ENCODE data around the gene FLNB. TPM values are rescaled to one million over a fixed set of nuclear protein-coding genes. Genes with fewer than 3 reads are reported as not detected.

FLNB gene
- total and polyA plus RNA-seq, 4 experiments from 2014 or later: 3.9 to 28.5 (median 18.5) TPM

DNA sequence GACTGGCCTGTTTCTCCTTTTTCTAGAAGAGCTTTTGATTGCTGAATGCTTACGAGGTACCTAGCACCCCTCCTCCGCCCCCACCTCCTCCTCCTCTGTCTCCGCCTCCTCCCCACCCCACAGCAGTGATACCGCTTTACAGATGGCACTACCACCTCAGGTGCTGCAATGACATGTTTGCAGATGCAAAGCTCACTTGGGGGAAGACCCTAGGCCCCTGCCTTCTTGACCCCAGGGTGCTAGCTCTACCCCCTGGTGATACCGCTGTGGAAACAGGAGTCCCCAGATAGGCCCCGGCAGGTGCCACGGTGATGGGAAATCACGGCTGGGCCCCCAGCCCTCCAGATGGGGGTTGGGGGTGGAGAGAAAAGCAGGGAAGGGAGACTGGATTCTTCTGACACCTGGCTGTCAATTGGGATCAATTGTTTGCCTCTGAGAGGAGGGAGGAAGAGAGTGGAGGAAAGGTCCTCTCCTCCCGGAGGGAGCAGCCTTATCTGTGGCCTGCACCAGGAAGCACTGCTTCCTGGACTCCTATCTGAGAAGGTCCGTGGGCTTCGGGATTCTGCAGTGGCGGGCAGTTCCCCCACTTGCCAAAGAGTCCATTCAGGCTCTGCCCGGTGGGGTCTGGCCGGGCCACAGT lies 164.9 kb downstream of the FLNB start:
- Mint-ChIP-seq H3K9me3 (no peaks in the 10 kb centered on the region), H3K27me3 (no peaks in the 10 kb centered on the region), H3K36me3 (peaks cover 7 to 27% of the 10 kb centered on the region in 2 donors), H3K4me3 (no peak overlapping the region), H3K4me1 (peaks cover 0 to 7% (median 4%) of the 10 kb centered on the region in 4 donors), H3K27ac (peak overlapping the region in 1 of 7 donors; percentile 11)
- Histone ChIP-seq H3K9me3 (ENCODE audit: control insufficient read depth in 1 of 2, low read length in 2 of 2) (no peaks in the 10 kb centered on the region), H3K4me1 (ENCODE audit: insufficient read depth, low read length) (peaks cover 8% of the 10 kb centered on the region), H3K4me3 (ENCODE audit: low read length in 2 of 2) (no peak overlapping the region), H3K36me3 (ENCODE audit: insufficient read depth, low read length) (no peaks in the 10 kb centered on the region), H3K27me3 (ENCODE audit: insufficient read depth, low read length) (no peaks in the 10 kb centered on the region), H3K27ac (ENCODE audit: low read depth, low read length) (no peak overlapping the region)
- no peak for DNase-seq
- ChIA-PET CTCF (ENCODE audit: partially characterized antibody) (interaction anchor here (1.4 to 1.6 kb wide), 2 partner anchors 10 to 165 kb away, joined by 4 read pairs; partner anchors contain the start of gene FLNB), POLR2A (ENCODE audit: partially characterized antibody) (no interaction called here)
- intact Hi-C loops (cut with micrococcal nuclease): no loop called here

DNA sequence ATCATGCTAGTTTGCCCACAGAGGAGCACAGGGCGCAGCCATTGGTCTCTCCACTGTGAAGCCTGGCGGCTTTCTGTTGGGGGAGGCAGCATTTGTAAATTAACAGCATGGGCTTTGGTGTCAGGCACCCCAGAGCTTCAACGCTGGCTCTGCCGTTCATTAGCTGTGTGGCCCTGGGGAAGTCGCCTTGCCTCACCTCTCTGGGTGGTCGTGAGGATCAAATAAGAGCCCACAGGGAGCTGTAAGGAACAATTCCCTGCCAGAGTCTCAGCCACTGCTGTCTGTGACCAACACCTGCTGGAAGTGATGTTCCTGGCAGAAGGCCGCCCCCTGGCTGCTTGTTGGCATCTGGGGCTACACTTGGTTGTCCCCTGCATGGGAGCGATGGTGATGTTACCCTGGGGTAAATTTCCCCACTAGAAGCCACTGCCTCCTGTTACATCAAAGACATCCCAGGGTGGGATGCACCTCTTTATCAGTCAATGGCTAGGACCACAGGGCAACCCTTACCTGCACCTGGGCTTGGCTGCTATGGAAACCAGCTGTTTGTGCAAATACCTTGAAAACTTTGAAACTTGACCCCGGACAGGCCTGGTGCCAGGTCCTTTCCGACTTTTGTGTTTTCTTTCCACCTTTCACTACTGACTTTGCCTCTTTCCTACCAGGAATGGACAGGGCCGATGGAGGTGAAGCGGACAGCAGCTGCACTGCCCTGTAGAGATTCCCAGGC lies 165.6 kb downstream of the FLNB start:
- Mint-ChIP-seq H3K4me3 (no peak overlapping the region), H3K27ac (peak overlapping the region in 1 of 7 donors; percentile 48), H3K27me3 (no peaks in the 10 kb centered on the region), H3K4me1 (peaks cover 3 to 14% (median 9%) of the 10 kb centered on the region in 4 donors), H3K9me3 (no peaks in the 10 kb centered on the region), H3K36me3 (peaks cover 6 to 23% of the 10 kb centered on the region in 2 donors)
- H3K4me3 ChIP-seq (ENCODE audit: low read length in 2 of 2): no peak overlapping the region
- POLR2A ChIA-PET (ENCODE audit: partially characterized antibody): no interaction called here
- no peaks in the 10 kb centered on the region for H3K36me3 ChIP-seq (ENCODE audit: insufficient read depth, low read length)
- peak in 1 of 5 donors; percentile 14 for DNase-seq
- H3K27me3 ChIP-seq (ENCODE audit: insufficient read depth, low read length): no peaks in the 10 kb centered on the region
- H3K4me1 ChIP-seq (ENCODE audit: insufficient read depth, low read length): peaks cover 15% of the 10 kb centered on the region
- intact Hi-C loops (cut with micrococcal nuclease): no loop called here
- no peaks in the 10 kb centered on the region for H3K9me3 ChIP-seq (ENCODE audit: control insufficient read depth in 1 of 2, low read length in 2 of 2)
- CTCF ChIA-PET (ENCODE audit: partially characterized antibody): interaction anchor here (1.2 to 1.6 kb wide), 3 partner anchors 8 to 166 kb away, joined by 3 to 4 read pairs (median 4); partner anchors contain the start of gene FLNB
- no peak overlapping the region for H3K27ac ChIP-seq (ENCODE audit: low read depth, low read length)

DNA sequence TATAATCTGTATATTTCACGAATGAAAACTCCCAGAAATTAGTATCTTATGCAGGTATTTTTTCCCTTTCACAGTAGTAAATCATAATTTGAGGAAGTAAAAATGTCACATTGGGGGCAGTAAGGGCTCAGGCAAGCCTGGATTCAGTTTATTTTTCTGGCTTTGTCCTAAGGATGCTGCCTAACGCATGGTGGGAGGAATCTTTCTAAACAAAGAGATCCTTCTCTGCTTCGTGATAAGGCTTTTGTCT lies 166.9 kb downstream of the FLNB start:
- Histone ChIP-seq H3K4me1 (ENCODE audit: insufficient read depth, low read length) (peaks cover 17% of the 10 kb centered on the region), H3K9me3 (ENCODE audit: control insufficient read depth in 1 of 2, low read length in 2 of 2) (no peaks in the 10 kb centered on the region), H3K27ac (ENCODE audit: low read depth, low read length) (no peak overlapping the region), H3K27me3 (ENCODE audit: insufficient read depth, low read length) (no peaks in the 10 kb centered on the region), H3K36me3 (ENCODE audit: insufficient read depth, low read length) (no peaks in the 10 kb centered on the region), H3K4me3 (ENCODE audit: low read length in 2 of 2) (no peak overlapping the region)
- Mint-ChIP-seq H3K9me3 (no peaks in the 10 kb centered on the region), H3K4me3 (no peak overlapping the region), H3K36me3 (peaks cover 2 to 17% of the 10 kb centered on the region in 2 donors), H3K27me3 (no peaks in the 10 kb centered on the region), H3K4me1 (peaks cover 3 to 17% (median 11%) of the 10 kb centered on the region in 4 donors), H3K27ac (no peak overlapping the region)
- POLR2A ChIA-PET (ENCODE audit: partially characterized antibody): no interaction called here
- CTCF ChIA-PET (ENCODE audit: partially characterized antibody): no interaction called here
- intact Hi-C loops (cut with micrococcal nuclease): loop anchor here (5.0 kb wide), 1 partner anchor 132 kb away; the partner anchor contains the start of genes HTD2 and RPP14
- DNase-seq: no peak

DNA sequence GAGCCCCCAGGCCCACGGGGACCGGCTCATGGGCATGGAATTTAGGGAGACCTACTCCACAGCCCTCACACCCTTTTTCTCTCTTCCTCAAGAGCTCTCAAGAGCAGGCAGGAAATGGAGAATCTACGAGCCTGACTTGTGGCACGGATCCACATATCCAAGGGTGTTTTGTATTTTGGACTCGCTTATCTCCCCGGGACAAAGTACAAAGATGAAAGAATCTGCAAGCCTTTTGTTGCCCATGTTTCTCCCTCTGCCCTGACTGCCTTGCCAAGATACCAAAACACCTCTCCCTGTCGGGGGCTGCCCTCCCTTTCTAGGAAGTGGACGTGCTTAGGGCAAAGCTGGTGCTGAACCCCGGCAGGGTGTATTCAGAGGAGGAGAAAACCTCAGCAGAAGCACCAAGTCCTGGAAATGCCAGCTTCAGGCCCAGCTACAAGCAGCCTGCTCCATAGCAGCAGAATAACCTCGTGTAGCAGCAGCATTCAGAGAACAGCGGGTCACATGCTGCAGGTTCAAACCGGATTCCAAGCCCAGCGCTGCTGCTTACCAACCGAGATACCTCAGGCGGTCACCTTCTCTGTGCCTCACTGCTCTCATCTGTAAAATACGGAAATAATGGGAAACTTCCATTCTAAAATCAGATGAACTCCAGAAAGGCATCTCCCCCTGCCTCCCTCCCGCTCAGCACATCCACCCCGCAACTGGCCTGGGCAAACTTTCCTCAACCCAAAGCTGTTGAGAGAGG lies 167.4 kb downstream of the FLNB start:
- no peak overlapping the region for H3K4me3 ChIP-seq (ENCODE audit: low read length in 2 of 2)
- no peak overlapping the region for H3K27ac ChIP-seq (ENCODE audit: low read depth, low read length)
- Mint-ChIP-seq H3K4me1 (peaks cover 3 to 17% (median 11%) of the 10 kb centered on the region in 4 donors), H3K27me3 (no peaks in the 10 kb centered on the region), H3K27ac (no peak overlapping the region), H3K36me3 (peaks cover 2 to 12% of the 10 kb centered on the region in 2 donors), H3K4me3 (no peak overlapping the region), H3K9me3 (no peaks in the 10 kb centered on the region)
- intact Hi-C loops (cut with micrococcal nuclease): loop anchor here (5.0 kb wide), 1 partner anchor 132 kb away; the partner anchor contains the start of genes HTD2 and RPP14
- CTCF ChIA-PET (ENCODE audit: partially characterized antibody): interaction anchor here (0.6 to 3.7 kb wide), 3 partner anchors 12 to 167 kb away, joined by 3 to 20 read pairs (median 3); partner anchors contain the start of gene FLNB
- no peak for DNase-seq
- no peaks in the 10 kb centered on the region for H3K36me3 ChIP-seq (ENCODE audit: insufficient read depth, low read length)
- POLR2A ChIA-PET (ENCODE audit: partially characterized antibody): no interaction called here
- peaks cover 17% of the 10 kb centered on the region for H3K4me1 ChIP-seq (ENCODE audit: insufficient read depth, low read length)
- no peaks in the 10 kb centered on the region for H3K9me3 ChIP-seq (ENCODE audit: control insufficient read depth in 1 of 2, low read length in 2 of 2)
- no peaks in the 10 kb centered on the region for H3K27me3 ChIP-seq (ENCODE audit: insufficient read depth, low read length)

DNA sequence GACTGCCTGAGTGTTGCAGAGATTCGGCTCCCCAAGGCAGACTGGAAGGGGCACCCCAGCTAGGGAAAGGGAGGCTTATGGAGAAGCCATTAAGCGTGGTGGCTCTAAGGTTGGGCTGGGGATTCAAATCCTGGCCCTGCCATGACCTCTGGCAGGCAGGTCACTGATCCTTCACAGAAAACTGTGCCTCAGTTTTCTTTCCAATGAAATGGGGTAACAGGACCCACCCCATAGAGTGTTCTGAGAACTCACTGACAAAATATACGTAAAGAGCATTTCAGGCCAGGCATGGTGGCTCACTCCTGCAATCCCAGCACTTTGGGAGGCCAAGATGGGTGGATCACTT lies 167.9 kb downstream of the FLNB start:
- no peak for DNase-seq
- intact Hi-C loops (cut with micrococcal nuclease): loop anchor here (5.0 kb wide), 1 partner anchor 131 kb away; the partner anchor contains the start of genes HTD2 and RPP14
- H3K27ac ChIP-seq (ENCODE audit: low read depth, low read length): no peak overlapping the region
- H3K27ac Mint-ChIP-seq: no peak overlapping the region
- H3K9me3 Mint-ChIP-seq: no peaks in the 10 kb centered on the region
- peaks cover 17% of the 10 kb centered on the region for H3K4me1 ChIP-seq (ENCODE audit: insufficient read depth, low read length)
- POLR2A ChIA-PET (ENCODE audit: partially characterized antibody): no interaction called here
- H3K9me3 ChIP-seq (ENCODE audit: control insufficient read depth in 1 of 2, low read length in 2 of 2): no peaks in the 10 kb centered on the region
- H3K4me1 Mint-ChIP-seq: peaks cover 3 to 17% (median 11%) of the 10 kb centered on the region in 4 donors
- no peaks in the 10 kb centered on the region for H3K36me3 ChIP-seq (ENCODE audit: insufficient read depth, low read length)
- H3K36me3 Mint-ChIP-seq: peaks cover 2 to 7% of the 10 kb centered on the region in 2 donors
- H3K27me3 ChIP-seq (ENCODE audit: insufficient read depth, low read length): no peaks in the 10 kb centered on the region
- peak overlapping the region in 1 of 8 donors; percentile 25 for H3K4me3 Mint-ChIP-seq
- no peak overlapping the region for H3K4me3 ChIP-seq (ENCODE audit: low read length in 2 of 2)
- CTCF ChIA-PET (ENCODE audit: partially characterized antibody): interaction anchor here (0.6 to 3.7 kb wide), 3 partner anchors 12 to 168 kb away, joined by 3 to 20 read pairs (median 3); partner anchors contain the start of gene FLNB
- H3K27me3 Mint-ChIP-seq: no peaks in the 10 kb centered on the region

DNA sequence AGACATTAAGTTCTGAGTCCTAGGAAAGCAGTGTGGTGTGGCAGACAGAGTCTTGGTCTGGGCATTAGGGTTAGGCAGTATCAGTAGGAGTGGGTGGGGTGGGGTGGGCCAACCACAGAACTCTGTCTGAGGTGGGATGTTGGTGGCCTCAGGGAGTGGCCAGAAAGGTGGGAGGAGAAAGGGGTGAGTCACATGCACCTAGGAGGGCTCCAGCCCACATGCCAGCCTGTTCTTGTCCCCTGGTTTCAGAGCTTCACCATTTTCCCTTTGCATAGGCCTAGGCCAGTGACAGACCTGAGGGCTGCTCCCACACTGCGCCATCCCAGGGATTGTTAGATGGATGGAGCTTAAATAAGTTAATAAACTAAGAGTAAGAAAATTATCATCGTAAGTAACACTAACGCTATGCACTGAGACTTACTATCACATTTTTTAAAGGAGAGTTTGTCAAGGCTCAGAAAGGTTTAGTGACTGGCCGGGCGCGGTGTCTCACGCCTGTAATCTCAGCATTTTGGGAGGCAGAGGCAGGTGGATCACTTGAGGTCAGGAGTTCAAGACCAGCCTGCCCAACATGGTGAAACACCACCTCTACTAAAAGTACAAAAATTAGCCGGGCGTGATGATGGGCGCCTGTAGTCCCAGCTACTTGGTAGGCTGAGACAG lies 168.7 kb downstream of the FLNB start:
- no peak overlapping the region for H3K4me3 ChIP-seq (ENCODE audit: low read length in 2 of 2)
- no peak overlapping the region for H3K27ac ChIP-seq (ENCODE audit: low read depth, low read length)
- Mint-ChIP-seq H3K9me3 (no peaks in the 10 kb centered on the region), H3K36me3 (peaks cover 0 to 2% of the 10 kb centered on the region in 2 donors), H3K27ac (peak overlapping the region in 2 of 7 donors; percentile 41 to 52), H3K27me3 (no peaks in the 10 kb centered on the region), H3K4me3 (peak overlapping the region in 6 of 8 donors; percentile 30 to 80 (median 44)), H3K4me1 (peaks cover 3 to 17% (median 11%) of the 10 kb centered on the region in 4 donors)
- no peaks in the 10 kb centered on the region for H3K27me3 ChIP-seq (ENCODE audit: insufficient read depth, low read length)
- no peaks in the 10 kb centered on the region for H3K9me3 ChIP-seq (ENCODE audit: control insufficient read depth in 1 of 2, low read length in 2 of 2)
- ChIA-PET POLR2A (ENCODE audit: partially characterized antibody) (interaction anchor here (0.6 to 2.0 kb wide), 2 partner anchors 61 to 129 kb away, joined by 3 to 5 read pairs; partner anchors contain the start of genes ABHD6, HTD2 and RPP14), CTCF (ENCODE audit: partially characterized antibody) (interaction anchor here (0.7 to 5.9 kb wide), 18 partner anchors 11 to 993 kb away, joined by 3 to 59 read pairs (median 3); partner anchors contain the start of genes FLNB, HTD2 and RPP14)
- H3K36me3 ChIP-seq (ENCODE audit: insufficient read depth, low read length): no peaks in the 10 kb centered on the region
- H3K4me1 ChIP-seq (ENCODE audit: insufficient read depth, low read length): peaks cover 17% of the 10 kb centered on the region
- DNase-seq: no peak
- intact Hi-C loops (cut with micrococcal nuclease): loop anchor here (1.0 to 5.0 kb wide), 3 partner anchors 40 to 169 kb away; partner anchors contain the start of genes FLNB, HTD2 and RPP14
